Measurements from ENCODE around the gene ZNF444.

Gene ZNF444

GRCh38 chr19:56118666-56119581 lies 22.2 kb upstream of the ZNF444 start:
- TF ChIP-seq SIN3A (IDR thresholded peaks at IDR 0.05; ENCODE audit: borderline replicate concordance, insufficient read depth, low read length), result no peak
- TF ChIP-seq POLR2AphosphoS5 (IDR thresholded peaks at IDR 0.05; ENCODE audit: low read depth, low read length), result no peak
- no peak for TF ChIP-seq FOXP2 (optimal IDR thresholded peaks at IDR 0.05; ENCODE audit: borderline replicate concordance, extremely low read depth, extremely low read length, insufficient read depth)
- no peak for TF ChIP-seq TAF1 (IDR thresholded peaks at IDR 0.05; ENCODE audit: borderline replicate concordance, insufficient read depth, low read length)
- TF ChIP-seq REST (IDR thresholded peaks at IDR 0.05; ENCODE audit: insufficient read depth in 1 of 2, low read depth in 2 of 2, low read length in 2 of 2), result no peak

GRCh38 chr19:56119582-56119978 lies 21.5 kb upstream of the ZNF444 start:
- no peak for TF ChIP-seq POLR2AphosphoS5 (IDR thresholded peaks at IDR 0.05; ENCODE audit: low read depth, low read length)
- TF ChIP-seq SIN3A (IDR thresholded peaks at IDR 0.05; ENCODE audit: borderline replicate concordance, insufficient read depth, low read length), result no peak
- no peak for TF ChIP-seq TAF1 (IDR thresholded peaks at IDR 0.05; ENCODE audit: borderline replicate concordance, insufficient read depth, low read length)
- TF ChIP-seq FOXP2 (optimal IDR thresholded peaks at IDR 0.05; ENCODE audit: borderline replicate concordance, extremely low read depth, extremely low read length, insufficient read depth), result no peak
- TF ChIP-seq REST (IDR thresholded peaks at IDR 0.05; ENCODE audit: insufficient read depth in 1 of 2, low read depth in 2 of 2, low read length in 2 of 2), result no peak

DNA sequence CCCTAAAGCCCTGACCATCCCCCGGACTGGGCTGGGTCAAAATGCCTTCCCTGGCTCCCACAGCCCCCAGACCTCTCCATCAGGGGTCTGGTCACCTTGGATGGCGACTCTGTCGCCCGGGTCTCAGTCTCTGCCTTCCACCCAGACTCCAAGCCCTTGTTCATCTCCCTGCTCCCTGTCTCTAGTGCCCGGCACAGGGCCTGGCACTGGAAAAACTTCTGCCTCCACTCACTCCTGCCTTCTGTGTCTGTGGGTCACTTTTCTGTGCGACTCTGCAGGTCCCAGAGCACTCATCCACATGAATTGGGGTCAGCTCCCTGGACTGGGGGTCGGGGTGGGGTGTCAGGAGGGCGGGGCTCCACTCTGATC lies 21.1 kb upstream of the ZNF444 start:
- TF ChIP-seq FOXP2 (optimal IDR thresholded peaks at IDR 0.05; ENCODE audit: borderline replicate concordance, extremely low read depth, extremely low read length, insufficient read depth) (no peak), POLR2AphosphoS5 (IDR thresholded peaks at IDR 0.05; ENCODE audit: low read depth, low read length) (0 out of 2 replicates have a peak, but pooled peaks have one; percentile 29)

GRCh38 chr19:56120371-56121179 lies 20.5 kb upstream of the ZNF444 start:
- TF ChIP-seq FOXP2 (optimal IDR thresholded peaks at IDR 0.05; ENCODE audit: borderline replicate concordance, extremely low read depth, extremely low read length, insufficient read depth) (peak; percentile 57), SIN3A (IDR thresholded peaks at IDR 0.05; ENCODE audit: borderline replicate concordance, insufficient read depth, low read length) (no peak), TAF1 (IDR thresholded peaks at IDR 0.05; ENCODE audit: borderline replicate concordance, insufficient read depth, low read length) (peak; percentile 57; the same call in 1 of the 2 replicates), POLR2AphosphoS5 (IDR thresholded peaks at IDR 0.05; ENCODE audit: low read depth, low read length) (peak; percentile 38; the same call in 1 of the 2 replicates), REST (IDR thresholded peaks at IDR 0.05; ENCODE audit: insufficient read depth in 1 of 2, low read depth in 2 of 2, low read length in 2 of 2) (no peak)

Data from PFSK-1 (cell line).